HG03045 (cell line): ENCODE measurements around the gene RNU5B-1.
"Not testable (repeated sequence)": the region's sequence is repeated elsewhere in the genome, so short reads cannot be mapped to it uniquely, and the experiment has no call there.

Experiments used
- ATAC-seq: cut with Tn5 transposase; IDR thresholded peaks from one replicate; pipeline ENCODE4 v1.9.1; 2021; ENCODE audit warnings: mild to moderate bottlenecking, moderate library complexity; ENCODE audit not compliant: unreplicated experiment

RNU5B-1 gene

GRCh38 chr15:65304381-65305149 is at the start of gene RNU5B-1:
Gene RNU5B-1 (plus strand): TSS chr15:65304677.
- peak; percentile 65 for ATAC-seq

DNA sequence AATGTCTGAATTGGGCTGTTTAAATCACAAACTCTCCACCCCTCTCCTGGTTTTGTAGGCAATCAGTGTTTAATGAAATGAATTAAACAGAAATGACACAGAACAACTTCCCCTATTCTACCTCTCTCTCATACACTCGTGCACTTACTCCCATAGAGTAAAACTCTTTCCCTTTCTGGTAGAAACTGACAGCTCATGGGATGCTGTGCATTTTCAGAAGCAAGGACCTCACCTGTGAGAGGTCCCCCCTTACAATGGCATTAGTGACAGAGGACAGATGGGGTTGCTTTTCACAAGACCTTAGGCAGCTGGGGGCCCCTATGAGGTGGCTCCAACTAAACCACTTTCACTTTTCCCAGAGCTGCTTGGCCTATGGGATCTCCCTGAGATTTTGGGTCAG is 49.7 kb upstream of the RNU5B-1 start:
- ATAC-seq: no peak

DNA sequence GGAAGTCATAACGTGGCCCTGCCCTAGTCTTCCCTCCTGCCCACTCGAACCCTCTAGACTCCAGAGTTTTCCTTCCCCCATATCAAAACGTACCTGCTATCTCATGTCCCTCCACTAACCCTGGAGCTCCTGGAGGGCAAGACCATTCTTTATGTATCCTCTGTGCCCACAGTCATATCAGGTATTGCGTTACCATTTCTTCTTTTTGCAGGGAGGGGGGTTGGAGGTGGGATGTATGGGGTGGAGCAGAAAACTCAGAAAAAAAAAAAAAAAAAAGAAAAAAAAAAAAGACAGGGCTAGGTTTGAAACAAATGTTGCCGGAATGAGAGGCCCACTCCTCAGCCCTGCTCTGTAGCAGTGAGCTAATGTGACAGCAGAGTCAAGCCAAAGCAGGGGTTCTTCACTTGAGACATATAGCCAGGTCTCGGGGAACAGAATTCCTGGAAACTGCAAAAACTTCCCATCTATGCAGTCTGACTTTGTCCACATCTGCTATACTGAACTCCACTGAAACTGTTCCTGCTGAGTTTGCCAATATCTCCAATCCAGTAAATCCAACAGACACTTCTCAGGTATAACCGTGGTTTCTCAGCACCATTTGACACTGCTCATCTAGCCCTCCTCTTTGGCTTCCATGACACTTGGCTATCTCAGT is 48.9 kb upstream of the RNU5B-1 start:
- no peak for ATAC-seq

DNA sequence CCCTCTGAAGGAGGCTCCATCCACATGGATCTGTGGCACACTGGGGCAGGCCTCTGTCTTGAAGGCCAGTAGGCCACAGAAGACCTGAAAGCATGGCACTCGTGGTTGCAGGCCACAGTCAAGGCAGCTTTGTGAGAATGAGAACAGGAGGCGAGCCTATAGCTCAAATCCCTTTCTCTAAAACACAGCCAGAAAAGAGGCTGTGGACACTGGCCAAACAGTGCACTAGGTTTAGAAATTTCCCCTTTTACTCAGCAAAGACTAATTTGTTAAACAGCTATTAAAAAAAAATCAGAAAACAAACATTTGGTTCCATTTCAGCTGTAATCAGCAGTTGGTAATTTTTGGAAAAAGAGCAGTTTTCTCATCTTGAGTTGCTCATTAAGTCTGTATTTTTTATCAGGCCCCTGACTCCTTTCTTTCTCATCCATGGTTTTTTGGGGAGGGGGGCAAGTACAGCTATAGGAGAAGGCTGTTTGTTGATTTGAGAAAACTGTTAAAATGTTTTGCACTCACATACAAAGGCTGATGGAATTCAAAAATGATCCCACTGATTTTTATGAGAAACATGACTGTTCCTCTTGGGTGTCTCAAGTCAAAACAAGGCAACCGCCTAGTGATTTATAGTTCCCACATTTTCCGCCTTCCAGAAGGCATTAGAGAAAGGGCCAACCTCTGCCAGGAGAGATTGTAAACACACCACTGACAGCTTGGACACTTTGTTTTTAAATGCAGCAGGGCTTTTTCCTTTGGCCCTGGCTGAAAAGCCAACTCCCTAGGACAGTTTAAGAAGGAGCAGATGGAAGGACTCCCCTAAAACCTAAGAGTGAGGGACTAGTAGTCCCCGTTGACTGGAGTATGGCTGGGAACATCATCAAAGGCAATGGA is 45.9 kb upstream of the RNU5B-1 start:
- ATAC-seq: no peak

DNA sequence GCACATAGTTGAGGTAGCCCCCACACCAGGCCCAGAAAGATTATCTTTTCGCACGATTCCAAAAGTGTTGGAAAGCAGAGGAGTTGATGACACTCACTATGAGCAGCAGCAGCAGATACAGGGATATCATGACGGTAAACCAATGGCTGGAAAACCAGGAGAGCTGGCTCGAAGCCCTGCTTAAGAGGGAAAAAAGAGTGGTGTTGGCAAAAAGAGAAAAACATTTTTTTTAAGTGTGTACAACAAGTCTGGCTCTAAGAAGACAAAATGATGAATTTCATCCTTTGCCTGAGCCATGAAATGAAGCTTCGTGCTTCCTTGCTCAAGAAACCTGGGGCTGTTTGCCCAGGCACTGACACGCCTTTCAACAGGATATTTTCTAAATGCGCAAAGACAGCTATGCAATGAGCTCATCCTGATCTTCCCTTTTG is 45.1 kb upstream of the RNU5B-1 start:
- ATAC-seq: no peak

- no peak for ATAC-seq
Measured at GRCh38 chr15:65260968-65261367, 43.5 kb upstream of the RNU5B-1 start.

- no peak for ATAC-seq
Measured at GRCh38 chr15:65263313-65263712, 41.2 kb upstream of the RNU5B-1 start.

- ATAC-seq: no peak
Measured at GRCh38 chr15:65264863-65265430, 39.5 kb upstream of the RNU5B-1 start.

DNA sequence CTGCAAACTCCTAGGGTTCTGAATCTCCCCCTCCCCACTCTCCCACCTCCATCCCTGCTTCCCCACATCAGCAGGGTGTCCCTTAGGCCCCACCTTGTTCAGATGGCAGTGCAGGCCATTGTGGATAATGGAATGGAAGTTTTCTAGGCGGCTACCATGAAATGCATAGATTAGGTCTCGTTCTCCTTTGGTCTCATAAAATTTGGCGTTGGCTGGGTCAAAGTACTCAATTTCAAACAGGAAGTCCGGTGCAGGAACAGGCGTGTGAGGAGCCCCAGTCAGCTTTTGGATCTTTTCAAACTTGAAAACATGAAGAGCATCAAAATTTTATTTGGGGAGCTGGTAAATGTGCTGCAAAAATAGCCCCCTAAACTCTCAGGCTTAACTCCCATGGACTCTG is 38.0 kb upstream of the RNU5B-1 start:
- ATAC-seq: no peak

DNA sequence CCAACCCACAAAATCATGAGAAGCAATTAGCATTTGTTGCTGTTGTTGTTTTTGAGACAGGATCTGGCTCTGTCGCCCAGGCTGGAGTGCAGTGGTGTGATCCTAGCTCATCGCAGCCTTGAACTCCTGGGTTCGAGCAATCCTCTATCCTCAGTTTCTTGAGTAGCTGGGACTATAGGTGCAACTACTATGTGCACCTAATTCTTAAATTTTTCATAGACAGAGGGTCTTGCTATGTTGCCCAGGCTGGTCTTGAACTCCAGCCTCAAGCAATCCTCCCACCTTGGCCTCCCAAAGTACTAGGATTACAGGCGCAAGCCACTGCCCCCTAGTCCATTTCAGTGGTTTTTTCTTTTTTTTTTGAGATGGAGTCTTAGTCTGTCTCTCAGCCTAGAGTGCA is 36.1 kb upstream of the RNU5B-1 start:
- ATAC-seq: no peak

- ATAC-seq: not testable (repeated sequence)
Measured at GRCh38 chr15:65270811-65271545, 33.5 kb upstream of the RNU5B-1 start.

- no peak for ATAC-seq
Measured at GRCh38 chr15:65275104-65275727, 29.3 kb upstream of the RNU5B-1 start.

GRCh38 chr15:65275728-65276126 is 28.8 kb upstream of the RNU5B-1 start:
- no peak for ATAC-seq

DNA sequence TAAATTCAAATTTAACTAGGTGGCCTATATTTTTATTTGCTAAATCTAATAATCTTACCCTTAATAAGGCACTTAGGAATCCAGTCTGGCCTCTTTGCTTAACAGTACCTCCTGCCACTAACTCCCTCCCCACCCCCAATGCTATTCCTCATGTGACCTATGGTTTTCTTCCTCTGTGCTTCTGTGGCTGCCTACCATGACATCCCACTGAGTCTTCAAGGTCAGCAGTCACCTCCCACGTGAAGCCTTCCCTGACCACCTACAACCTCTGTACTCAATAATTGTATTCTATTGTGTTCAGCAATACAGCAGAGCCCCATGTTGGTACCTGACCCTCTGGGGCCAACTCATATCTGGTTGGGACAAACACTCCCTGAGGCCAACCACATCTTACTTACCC is 27.5 kb upstream of the RNU5B-1 start:
- ATAC-seq: no peak

DNA sequence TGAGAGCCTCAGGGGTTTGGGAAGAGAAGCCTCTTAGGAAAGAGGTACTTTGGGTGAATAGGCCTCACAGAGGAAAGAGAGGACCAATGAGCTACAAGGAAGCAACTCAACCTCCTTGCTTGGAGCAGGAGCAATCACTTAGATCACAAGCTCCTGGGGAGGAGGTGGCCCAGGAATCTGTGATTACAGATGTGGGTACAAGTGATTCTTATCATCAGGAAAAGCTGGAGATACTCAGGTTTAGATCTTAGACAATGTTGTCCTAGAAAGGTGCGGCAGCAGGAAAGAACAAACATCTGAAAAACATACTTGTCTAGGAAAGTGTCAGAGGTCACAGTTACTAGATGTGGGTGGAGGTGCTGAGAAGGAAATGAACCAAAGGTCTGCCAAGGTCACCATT is 26.0 kb upstream of the RNU5B-1 start:
- no peak for ATAC-seq

DNA sequence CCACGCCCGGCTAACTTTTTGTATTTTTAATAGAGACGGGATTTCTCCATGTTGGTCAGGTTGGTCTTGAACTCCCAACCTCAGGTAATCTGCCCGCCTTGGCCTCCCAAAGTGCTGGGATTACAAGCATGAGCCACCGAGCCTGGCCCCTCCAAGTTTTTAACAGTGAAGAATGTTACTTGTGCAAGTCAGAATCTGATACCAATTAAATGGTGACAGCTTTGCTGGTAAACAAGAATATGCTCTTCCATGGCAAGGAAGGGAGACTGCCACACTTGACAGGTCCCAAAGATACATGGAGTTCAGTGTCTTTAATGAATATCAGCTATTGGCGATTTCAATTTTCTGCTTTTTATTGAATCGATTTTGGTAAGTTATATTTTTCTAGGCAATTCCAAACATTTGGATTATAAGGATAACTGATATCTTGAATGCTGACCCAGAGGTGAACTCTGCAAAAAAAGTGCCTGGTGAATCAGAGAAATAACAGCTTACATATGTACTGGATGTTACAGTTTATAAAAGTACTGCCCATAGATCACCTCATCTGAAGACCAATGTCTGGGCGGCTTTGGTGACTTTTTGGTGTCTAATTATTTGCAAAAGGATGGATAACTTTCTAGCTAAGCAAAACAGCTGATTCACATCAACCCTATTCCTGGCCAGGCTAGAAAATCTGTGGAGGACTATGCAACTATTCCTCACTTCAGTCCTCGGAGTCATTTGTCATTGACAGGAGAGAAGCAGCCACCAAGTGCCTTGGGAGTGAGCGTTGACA is 19.0 kb upstream of the RNU5B-1 start:
- no peak for ATAC-seq

GRCh38 chr15:65286069-65286703 is 18.3 kb upstream of the RNU5B-1 start:
- ATAC-seq: peak; percentile 36

GRCh38 chr15:65286704-65287519 is 17.6 kb upstream of the RNU5B-1 start, which contains the start of gene PARP16:
Gene PARP16 (minus strand): TSS chr15:65286883. CDS start chr15:65286426, 457 bp downstream.
- ATAC-seq: peak; percentile 89
